SJSA1 (cell line): ENCODE data around the gene SPTBN1. TPM values are rescaled to one million over a fixed set of nuclear protein-coding genes. Genes with fewer than 3 reads are reported as not detected.

ENCODE experiments used
- DNase-seq, 2 experiments: peaks; one replicate each; pipeline ENCODE4 v3.0.0-alpha.2; 2015 to 2020; ENCODE audit warnings: low spot score in 2 of 2, low read depth in 1 of 2
- H3K27ac ChIP-seq: fragments of 250-450 bp; sonication (Bioruptor Pico); 2 replicates; pipeline ENCODE4 v1.5.1; 2020; ENCODE audit warnings: mild to moderate bottlenecking, moderate library complexity
- H3K27me3 ChIP-seq: fragments of 250-450 bp; sonication (Bioruptor Pico); replicated peaks from 2 replicates; pipeline ENCODE4 v1.5.1; 2020; ENCODE audit warnings: mild to moderate bottlenecking, moderate library complexity
- H3K36me3 ChIP-seq: fragments of 250-450 bp; sonication (Bioruptor Pico); 2 replicates; pipeline ENCODE4 v1.5.1; 2020; ENCODE audit warnings: mild to moderate bottlenecking
- H3K4me1 ChIP-seq: fragments of 250-450 bp; sonication (Bioruptor Pico); replicated peaks from 2 replicates; pipeline ENCODE4 v1.6.1; 2021; ENCODE audit warnings: mild to moderate bottlenecking
- H3K4me3 ChIP-seq: fragments of 250-450 bp; sonication (Bioruptor Pico); 2 replicates; pipeline ENCODE4 v1.5.1; 2020; ENCODE audit warnings: mild to moderate bottlenecking
- H3K9me3 ChIP-seq: fragments of 250-450 bp; sonication (Bioruptor Pico); replicated peaks from 2 replicates; pipeline ENCODE4 v1.5.1; 2020; ENCODE audit warnings: mild to moderate bottlenecking
- total RNA-seq: library from RNA; depleted of rRNA; stranded (reverse); fragments of >200 nt; shearing (Covaris generic); gene quantifications from 2 replicates; pipeline ENCODE4 v1.2.3, GENCODE V29; 2014; rRNA removed

The SPTBN1 gene
- total RNA-seq, 1 experiment from 2014 or later = 180 TPM

DNA sequence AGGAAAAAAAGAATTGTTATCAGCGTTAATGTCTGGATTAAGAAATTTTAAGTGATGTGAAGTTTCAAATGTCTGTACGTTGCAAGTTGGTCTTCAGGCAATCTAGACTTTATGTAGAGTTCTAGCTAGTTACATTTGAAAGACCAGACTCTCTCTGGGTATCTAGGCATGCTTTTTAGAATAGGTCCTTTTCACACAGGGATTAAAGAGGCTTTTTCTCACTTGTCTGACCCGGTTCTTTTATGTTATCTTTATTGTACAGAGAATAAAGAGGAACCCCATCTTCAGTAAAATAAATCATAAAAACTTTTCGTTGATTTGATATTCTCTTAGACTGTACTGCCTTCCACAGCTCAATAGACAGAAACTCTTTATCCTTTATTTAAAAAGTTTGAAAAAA lies 258.9 kb downstream of the SPTBN1 start:
- H3K27ac ChIP-seq = no peak overlapping the region
- H3K4me3 ChIP-seq = no peak overlapping the region
- no peaks in the 10 kb centered on the region; the same call in none of the 2 replicates for H3K27me3 ChIP-seq
- H3K9me3 ChIP-seq = 0 out of 2 replicates have a peak, but pooled peaks cover 3% of the 10 kb centered on the region
- H3K4me1 ChIP-seq = no peaks in the 10 kb centered on the region
- no peaks in the 10 kb centered on the region for H3K36me3 ChIP-seq
- DNase-seq = no peak

- no peak overlapping the region for H3K4me3 ChIP-seq
- no peaks in the 10 kb centered on the region for H3K36me3 ChIP-seq
- H3K27me3 ChIP-seq = no peaks in the 10 kb centered on the region; the same call in none of the 2 replicates
- no peak for DNase-seq
- H3K27ac ChIP-seq = no peak overlapping the region
- H3K9me3 ChIP-seq = 0 out of 2 replicates have a peak, but pooled peaks cover 3% of the 10 kb centered on the region
- H3K4me1 ChIP-seq = no peaks in the 10 kb centered on the region
These were observed 260.2 kb downstream of the SPTBN1 start for GRCh38 chr2:54716375-54716774.

- Histone ChIP-seq H3K4me1 (peaks cover 19% of the 10 kb centered on the region; the same call in 1 of the 2 replicates), H3K9me3 (0 out of 2 replicates have a peak, but pooled peaks cover 3% of the 10 kb centered on the region), H3K27ac (no peak overlapping the region), H3K4me3 (no peak overlapping the region), H3K36me3 (no peaks in the 10 kb centered on the region), H3K27me3 (peaks cover 15% of the 10 kb centered on the region)
- DNase-seq = no peak
These were observed 264.4 kb downstream of the SPTBN1 start for GRCh38 chr2:54720563-54720962.

Other genes starting within 250 kb of the SPTBN1 start
- gene TSPYL6, start 200.1 kb upstream of the SPTBN1 start, total RNA-seq = not detected in 2 replicates